GM12865 (cell line): Measurements from ENCODE around the gene SLC16A2.

ENCODE experiments used
- DNase-seq: peaks from one replicate; pipeline ENCODE4 v3.0.0; 2010; ENCODE audit warnings: low read depth
- H3K4me3 ChIP-seq: 2 replicates; pipeline ENCODE4 v1.5.1; 2011; ENCODE audit warnings: mild to moderate bottlenecking, low read depth, low read length, control low read depth
- TF ChIP-seq, protein P1 (sequence below): IDR thresholded peaks from 2 replicates; pipeline ENCODE4 v1.5.1; 2011; ENCODE audit warnings: low read length, control low read depth, low read depth, inconsistent platforms; ENCODE audit not compliant: insufficient read depth; ENCODE audit errors: missing control alignments

SLC16A2 gene

DNA sequence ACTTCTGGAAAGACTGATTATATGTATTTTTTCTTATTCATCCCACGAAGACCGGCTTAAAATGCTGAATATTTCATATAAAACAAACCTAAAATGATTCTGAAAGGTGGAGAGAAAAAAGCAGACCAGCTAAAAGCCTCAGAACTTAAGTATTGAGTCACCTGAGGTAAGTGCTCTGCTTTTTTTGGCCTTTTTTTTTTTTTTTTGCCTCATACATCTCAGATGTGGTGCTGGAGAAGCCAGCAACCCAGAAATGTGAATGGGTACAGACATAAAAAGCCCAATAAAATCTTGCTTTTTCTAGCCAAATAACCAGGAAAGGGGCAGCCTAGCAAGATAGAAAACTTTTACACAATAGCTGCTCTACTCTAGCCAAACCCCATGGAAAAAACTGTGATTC is 136.1 kb downstream of the SLC16A2 start:
- no peak overlapping the region for H3K4me3 ChIP-seq
- TF ChIP-seq, protein P1, sequence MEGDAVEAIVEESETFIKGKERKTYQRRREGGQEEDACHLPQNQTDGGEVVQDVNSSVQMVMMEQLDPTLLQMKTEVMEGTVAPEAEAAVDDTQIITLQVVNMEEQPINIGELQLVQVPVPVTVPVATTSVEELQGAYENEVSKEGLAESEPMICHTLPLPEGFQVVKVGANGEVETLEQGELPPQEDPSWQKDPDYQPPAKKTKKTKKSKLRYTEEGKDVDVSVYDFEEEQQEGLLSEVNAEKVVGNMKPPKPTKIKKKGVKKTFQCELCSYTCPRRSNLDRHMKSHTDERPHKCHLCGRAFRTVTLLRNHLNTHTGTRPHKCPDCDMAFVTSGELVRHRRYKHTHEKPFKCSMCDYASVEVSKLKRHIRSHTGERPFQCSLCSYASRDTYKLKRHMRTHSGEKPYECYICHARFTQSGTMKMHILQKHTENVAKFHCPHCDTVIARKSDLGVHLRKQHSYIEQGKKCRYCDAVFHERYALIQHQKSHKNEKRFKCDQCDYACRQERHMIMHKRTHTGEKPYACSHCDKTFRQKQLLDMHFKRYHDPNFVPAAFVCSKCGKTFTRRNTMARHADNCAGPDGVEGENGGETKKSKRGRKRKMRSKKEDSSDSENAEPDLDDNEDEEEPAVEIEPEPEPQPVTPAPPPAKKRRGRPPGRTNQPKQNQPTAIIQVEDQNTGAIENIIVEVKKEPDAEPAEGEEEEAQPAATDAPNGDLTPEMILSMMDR: no peak
- no peak for DNase-seq

- no peak overlapping the region for H3K4me3 ChIP-seq
- TF ChIP-seq, protein P1: no peak
- peak; percentile 2 for DNase-seq
Observed at GRCh38 chrX:74578137-74578536, 156.8 kb downstream of the SLC16A2 start.

- TF ChIP-seq, protein P1: no peak
- no peak for DNase-seq
Observed at GRCh38 chrX:74579597-74580198, 158.4 kb downstream of the SLC16A2 start.

More at GRCh38 chrX:74579597-74580198, 158.4 kb downstream of the SLC16A2 start:
- H3K4me3 ChIP-seq: no peak overlapping the region
